H1 (cell line): Measurements from ENCODE around the gene CNN3. TPM values are rescaled to one million over a fixed set of nuclear protein-coding genes. Genes with fewer than 3 reads are reported as not detected.

Experiments
- CTCF ChIA-PET: fragments of 300-600 bp; sonication (Branson Sonifier 250); formaldehyde crosslinking; loops from one replicate; lab custom pipeline; 2021; ENCODE audit not compliant: partially characterized antibody; lab: Charles Lee
- POLR2A ChIA-PET: fragments of 300-600 bp; sonication (Branson Sonifier 250); formaldehyde crosslinking; loops from one replicate; lab custom pipeline; 2021; ENCODE audit warnings: inconsistent platforms; ENCODE audit not compliant: partially characterized antibody; lab: Charles Lee
- DNase-seq, 2 experiments: peaks; one replicate each; pipeline versions ENCODE4 v3.0.0 to v3.0.0-alpha.2; 2010 to 2022; ENCODE audit warnings: low spot score in 2 of 2, low read depth in 1 of 2, mixed read lengths in 1 of 2
- FAIRE-seq: peaks from 2 replicates; lab custom pipeline; 2011; peaks lifted over from hg19 to GRCh38; lab: Jason Lieb, UNC
- H2AFZ ChIP-seq: 2 replicates; pipeline ENCODE4 v1.8.1; 2012; ENCODE audit warnings: low read length, inconsistent platforms
- H2AK5ac ChIP-seq: 2 replicates; pipeline ENCODE4 v1.6.1; 2013; ENCODE audit warnings: low read depth, low read length
- H2BK120ac ChIP-seq: replicated peaks from 2 replicates; pipeline ENCODE3; 2013; ENCODE audit warnings: low read depth, low read length, inconsistent platforms
- H2BK12ac ChIP-seq: 2 replicates; pipeline ENCODE4 v1.6.1; 2013; ENCODE audit warnings: low read depth, low read length
- H2BK15ac ChIP-seq: 2 replicates; pipeline ENCODE4 v1.6.1; 2013; ENCODE audit warnings: low read length
- H2BK20ac ChIP-seq: 2 replicates; pipeline ENCODE4 v1.6.1; 2013; ENCODE audit warnings: low read length
- H2BK5ac ChIP-seq: 2 replicates; pipeline ENCODE4 v1.6.1; 2013; ENCODE audit warnings: low read depth, low read length
- H3K14ac ChIP-seq: 2 replicates; pipeline ENCODE4 v1.6.1; 2013; ENCODE audit warnings: inconsistent platforms; ENCODE audit not compliant: insufficient read length
- H3K18ac ChIP-seq: 2 replicates; pipeline ENCODE4 v1.6.1; 2013; ENCODE audit warnings: low read length; ENCODE audit errors: extremely low read depth
- H3K23ac ChIP-seq: 2 replicates; pipeline ENCODE4 v1.6.1; 2013; ENCODE audit warnings: inconsistent platforms; ENCODE audit not compliant: insufficient read length
- H3K23me2 ChIP-seq: 2 replicates; pipeline ENCODE4 v1.6.1; 2013; ENCODE audit warnings: low read depth, low read length
- H3K27ac ChIP-seq: 2 replicates; pipeline ENCODE4 v1.6.1; 2011; ENCODE audit warnings: low read depth, low read length, inconsistent platforms
- H3K27me3 ChIP-seq, 4 experiments: replicated peaks in 1 of 4; 1 replicate in 1 of 4; 2 replicates in 3 of 4; pipeline versions ENCODE4 v1.6.1 to v1.8.1; 2011 to 2013; ENCODE audit warnings: low read length in 3 of 4, mild to moderate bottlenecking in 3 of 4, inconsistent platforms in 2 of 4, mixed read lengths in 2 of 4, moderate library complexity in 1 of 4; ENCODE audit not compliant: control insufficient read depth in 3 of 4, insufficient read depth in 3 of 4; ENCODE audit errors: extremely low read depth in 1 of 4
- H3K36me3 ChIP-seq, 4 experiments: 2 replicates each; pipeline versions ENCODE4 v1.6.1 to v1.8.1; 2011 to 2013; ENCODE audit warnings: mild to moderate bottlenecking in 4 of 4, low read length in 3 of 4, moderate library complexity in 2 of 4, control low read depth in 1 of 4, inconsistent platforms in 1 of 4; ENCODE audit not compliant: insufficient read depth in 4 of 4, control insufficient read depth in 2 of 4
- H3K4ac ChIP-seq: replicated peaks from 2 replicates; pipeline ENCODE3; 2013; ENCODE audit warnings: low read length, low read depth, mixed read lengths, inconsistent platforms; ENCODE audit not compliant: insufficient read length
- H3K4me1 ChIP-seq, 4 experiments: replicated peaks in 1 of 4; 1 replicate in 1 of 4; 2 replicates in 3 of 4; pipeline versions ENCODE4 v1.6.1 to v1.8.1; 2011 to 2013; ENCODE audit warnings: low read length in 3 of 4, inconsistent platforms in 2 of 4, mixed read lengths in 1 of 4; ENCODE audit not compliant: insufficient read depth in 4 of 4, control insufficient read depth in 3 of 4
- H3K4me2 ChIP-seq, 2 experiments: 2 replicates each; pipeline versions ENCODE4 v1.6.1 to v1.8.1; 2011 to 2013; ENCODE audit warnings: low read depth in 2 of 2, low read length in 2 of 2, control low read depth in 1 of 2, inconsistent platforms in 1 of 2, mild to moderate bottlenecking in 1 of 2; ENCODE audit not compliant: insufficient read depth in 1 of 2
- H3K4me3 ChIP-seq, 4 experiments: fragments of 200-600, 300-600 bp in 1 of 4; sonication (generic), shearing (Covaris generic), sonication (Bioruptor Twin) in 1 of 4; 2 replicates each; pipeline versions ENCODE4 v1.5.1 to v1.8.1; 2011 to 2016; ENCODE audit warnings: low read length in 4 of 4, low read depth in 3 of 4, control low read depth in 2 of 4, inconsistent platforms in 2 of 4, mild to moderate bottlenecking in 2 of 4, mixed read lengths in 1 of 4, moderate library complexity in 1 of 4; ENCODE audit not compliant: insufficient read depth in 2 of 4; ENCODE audit errors: extremely low read depth in 1 of 4
- H3K56ac ChIP-seq: replicated peaks from 2 replicates; pipeline ENCODE3; 2013; ENCODE audit warnings: low read depth, mild to moderate bottlenecking, mixed read lengths, low read length, inconsistent platforms; ENCODE audit not compliant: insufficient read length
- H3K79me1 ChIP-seq: 2 replicates; pipeline ENCODE4 v1.6.1; 2013; ENCODE audit warnings: low read depth, low read length, control low read depth
- H3K79me2 ChIP-seq, 2 experiments: 2 replicates each; pipeline versions ENCODE4 v1.6.1 to v1.8.1; 2012 to 2013; ENCODE audit warnings: low read length in 2 of 2, mild to moderate bottlenecking in 2 of 2, inconsistent platforms in 1 of 2; ENCODE audit not compliant: insufficient read depth in 2 of 2, control insufficient read depth in 1 of 2
- H3K9ac ChIP-seq, 4 experiments: replicated peaks in 1 of 4; 1 replicate in 1 of 4; 2 replicates in 3 of 4; pipeline versions ENCODE4 v1.6.1 to v1.8.1; 2011 to 2013; ENCODE audit warnings: low read depth in 3 of 4, low read length in 3 of 4, control low read depth in 2 of 4, mild to moderate bottlenecking in 2 of 4, moderate library complexity in 2 of 4, inconsistent platforms in 1 of 4; ENCODE audit errors: extremely low read depth in 1 of 4
- H3K9me3 ChIP-seq, 2 experiments: 2 replicates each; pipeline versions ENCODE4 v1.6.1 to v1.8.1; 2012 to 2013; ENCODE audit warnings: mild to moderate bottlenecking in 2 of 2, moderate library complexity in 2 of 2, control low read depth in 1 of 2, inconsistent platforms in 1 of 2, low read depth in 1 of 2, low read length in 1 of 2, mixed read lengths in 1 of 2; ENCODE audit not compliant: insufficient read depth in 2 of 2
- H4K20me1 ChIP-seq, 2 experiments: replicated peaks in 1 of 2; 2 replicates each; pipeline versions ENCODE3 to v1.8.1; 2011 to 2013; ENCODE audit warnings: inconsistent platforms in 2 of 2, low read length in 2 of 2, mild to moderate bottlenecking in 1 of 2; ENCODE audit not compliant: insufficient read depth in 2 of 2, control insufficient read depth in 1 of 2
- H4K5ac ChIP-seq: 2 replicates; pipeline ENCODE4 v1.6.1; 2013; ENCODE audit warnings: low read length, low read depth, mixed read lengths, inconsistent platforms; ENCODE audit not compliant: insufficient read length
- H4K8ac ChIP-seq: 2 replicates; pipeline ENCODE4 v1.8.0; 2013; ENCODE audit warnings: mild to moderate bottlenecking, moderate library complexity, low read length, inconsistent platforms; ENCODE audit not compliant: insufficient read depth; ENCODE audit errors: extremely low read depth
- H4K91ac ChIP-seq: replicated peaks from 2 replicates; pipeline ENCODE3; 2013; ENCODE audit warnings: low read length, mixed read lengths, inconsistent platforms; ENCODE audit not compliant: insufficient read length
- MAFK ChIP-seq: IDR thresholded peaks from 2 replicates; pipeline ENCODE4 v1.6.1; 2012; ENCODE audit warnings: low read depth, mild to moderate bottlenecking, improper control_type of control experiment, low read length
- POLR2A ChIP-seq, 2 experiments: IDR thresholded peaks; 1 replicate in 1 of 2; 2 replicates in 1 of 2; pipeline ENCODE4 v1.6.1; 2011; ENCODE audit warnings: low read depth in 2 of 2, low read length in 2 of 2, mild to moderate bottlenecking in 2 of 2; ENCODE audit errors: control extremely low read depth in 1 of 2
- SP1 ChIP-seq: IDR thresholded peaks from 2 replicates; pipeline ENCODE4 v1.6.1; 2011; ENCODE audit warnings: low read depth, low read length
- SP4 ChIP-seq: IDR thresholded peaks from 2 replicates; pipeline ENCODE4 v1.6.1; 2012; ENCODE audit warnings: low read length, inconsistent platforms
- WGBS, 2 experiments: shearing (Covaris generic) in 1 of 2; methylation state at CpG; one replicate each; pipeline versions ENCODE4 v1.1.6 to v1.1.7; 2013 to 2015; ENCODE audit warnings: low lambda C conversion rate in 2 of 2, mixed read lengths in 2 of 2, inconsistent platforms in 1 of 2, low coverage in 1 of 2, missing lambda C conversion rate in 1 of 2; ENCODE audit not compliant: insufficient replicate concordance in 2 of 2, insufficient coverage in 1 of 2, insufficient read length in 1 of 2; ENCODE audit errors: extremely low coverage in 1 of 2, missing lambda C conversion rate in 1 of 2; 5-methylcytosine and 5-hydroxymethylcytosine counted together
- polyA plus RNA-seq, 7 experiments: library from polyadenylated mRNA; depleted of rRNA in 3 of 7; stranded (reverse) in 5 of 7; unstranded in 2 of 7; fragments of >200 nt in 5 of 7; fragments of 200-250 nt in 2 of 7; gene quantifications; 1 replicate in 5 of 7; 2 replicates in 1 of 7; 4 replicates in 1 of 7; pipeline versions ENCODE4 v1.2.1 to v1.2.3, GENCODE V29; 2011 to 2013; ENCODE audit warnings: missing spikeins in 2 of 7, mixed read lengths in 2 of 7
- total RNA-seq: library from RNA; stranded (reverse); fragmentation: NEBNext Ultra II Directional; extraction: Animal tissue kit (Norgen Biotek cat#: 25700); gene quantifications from 2 replicates; pipeline ENCODE4 v1.2.1, GENCODE V29; 2021

Gene CNN3
- total and polyA plus RNA-seq, 2 of the 8 experiments (the other 6 are each of a cell fraction or from before 2014, with no cell fraction given) = 134 to 266 TPM

DNA sequence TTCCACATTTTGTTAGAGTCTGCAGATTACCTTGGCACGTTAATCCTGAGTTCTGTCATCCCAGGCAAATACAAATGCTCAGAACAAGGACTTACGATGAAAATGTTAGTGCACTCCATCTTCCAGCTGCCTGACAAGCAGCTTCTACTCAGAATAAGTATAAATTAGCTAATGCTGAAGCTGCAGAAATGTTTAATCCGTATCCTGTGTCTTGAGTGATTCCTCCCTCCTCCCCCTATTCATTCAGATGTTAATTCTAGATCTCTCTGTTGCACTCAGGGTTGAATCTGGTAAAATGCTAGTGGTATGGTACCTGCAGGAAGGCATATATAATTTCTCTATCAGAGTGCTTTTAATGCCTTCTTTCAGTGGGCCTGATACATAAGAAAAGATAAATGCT, 39.8 kb downstream of the CNN3 start:
- H3K23me2 ChIP-seq = no peaks in the 10 kb centered on the region; the same call in 1 of the 2 replicates
- POLR2A ChIA-PET = interaction anchor here (0.7 to 1.9 kb wide), 6 partner anchors 10 to 115 kb away, joined by 3 to 6 read pairs (median 4); no protein-coding TSS in a partner anchor
- FAIRE-seq (no peak), DNase-seq (peak in 1 of 2 experiments; percentile 38)
- peak overlapping the region; percentile 47; the same call in 1 of the 2 replicates for H2BK5ac ChIP-seq
- no peaks in the 10 kb centered on the region for H3K79me1 ChIP-seq
- peaks cover 7 to 38% (median 22%) of the 10 kb centered on the region in 4 experiments for H3K4me1 ChIP-seq
- peak overlapping the region; percentile 1 for H2BK120ac ChIP-seq
- H4K20me1 ChIP-seq = no peaks in the 10 kb centered on the region
- TF ChIP-seq SP1 = 0 out of 2 replicates have a peak, but pooled peaks have one; percentile 26
- 0 out of 2 replicates have a peak, but pooled peaks have one; percentile 30 for TF ChIP-seq MAFK
- TF ChIP-seq POLR2A (IDR thresholded peaks at IDR 0.05; ENCODE audit: control extremely low read depth in 1 of 2, low read depth in 2 of 2, low read length in 2 of 2) = no peak
- TF ChIP-seq SP4 = no peak
- no peaks in the 10 kb centered on the region for H3K27me3 ChIP-seq
- CTCF ChIA-PET = interaction anchor here (1.3 to 4.5 kb wide), 5 partner anchors 9 to 156 kb away, joined by 4 to 27 read pairs (median 6); no protein-coding TSS in a partner anchor
- H3K9ac ChIP-seq = peak overlapping the region in 1 of 4 experiments; percentile 10; a peak in 1 of 7 replicates
- H3K36me3 ChIP-seq = 0 out of 8 replicates have a peak, but pooled peaks cover 0 to under 1% (median 0%) of the 10 kb centered on the region in 4 experiments
- H4K8ac ChIP-seq = no peak overlapping the region
- peak overlapping the region; percentile 28 for H2BK20ac ChIP-seq
- no peak overlapping the region for H4K91ac ChIP-seq
- peak overlapping the region in 1 of 4 experiments; percentile 42; a peak in 2 of 8 replicates for H3K4me3 ChIP-seq
- H2AK5ac ChIP-seq = no peak overlapping the region
- no peaks in the 10 kb centered on the region for H3K79me2 ChIP-seq
- H3K4ac ChIP-seq = no peak overlapping the region
- H2AFZ ChIP-seq = no peak overlapping the region
- H2BK15ac ChIP-seq = no peak overlapping the region; the same call in 1 of the 2 replicates
- H2BK12ac ChIP-seq = peak overlapping the region; percentile 60; the same call in 1 of the 2 replicates
- no peak overlapping the region for H3K23ac ChIP-seq
- no peaks in the 10 kb centered on the region for H3K9me3 ChIP-seq
- no peak overlapping the region for H3K27ac ChIP-seq
- H4K5ac ChIP-seq = no peak overlapping the region
- H3K18ac ChIP-seq = no peak overlapping the region; the same call in 1 of the 2 replicates
- no peak overlapping the region for H3K56ac ChIP-seq
- peak overlapping the region; percentile 52 to 57 for H3K4me2 ChIP-seq
- 28% methylated on average over 3 of the region's 3 CpGs; no CpG with 5 or more reads in 1 of the 2 experiments for WGBS, 2 experiments
- no peak overlapping the region for H3K14ac ChIP-seq
